Upper lobe of left lung (tissue), 4 donors: ENCODE data around the gene CAPN2.
A peak's percentile ranks its signal among the peaks of the same experiment; 100 is the strongest.

Experiments
- EP300 ChIP-seq, 4 donors: sonication (generic); formaldehyde crosslinking; IDR thresholded peaks; one replicate each; pipeline ENCODE4 v1.5.1; 2017; ENCODE audit warnings: antibody characterized with exemption in 4 of 4, control low read depth in 2 of 4
- POLR2AphosphoS5 ChIP-seq, 2 donors: sonication (generic); formaldehyde crosslinking; IDR thresholded peaks; one replicate each; pipeline ENCODE4 v1.5.1; 2017; ENCODE audit warnings: antibody characterized with exemption in 2 of 2
- TF ChIP-seq, protein P1 (sequence below), 6 experiments: fragments of 450-650 bp in 4 of 6; fragments of 200-600 bp in 2 of 6; sonication (generic) in 2 of 6; IDR thresholded peaks; one replicate each; pipeline ENCODE4 v1.5.1; 2016 to 2019; ENCODE audit warnings: antibody characterized with exemption in 6 of 6

DNA sequence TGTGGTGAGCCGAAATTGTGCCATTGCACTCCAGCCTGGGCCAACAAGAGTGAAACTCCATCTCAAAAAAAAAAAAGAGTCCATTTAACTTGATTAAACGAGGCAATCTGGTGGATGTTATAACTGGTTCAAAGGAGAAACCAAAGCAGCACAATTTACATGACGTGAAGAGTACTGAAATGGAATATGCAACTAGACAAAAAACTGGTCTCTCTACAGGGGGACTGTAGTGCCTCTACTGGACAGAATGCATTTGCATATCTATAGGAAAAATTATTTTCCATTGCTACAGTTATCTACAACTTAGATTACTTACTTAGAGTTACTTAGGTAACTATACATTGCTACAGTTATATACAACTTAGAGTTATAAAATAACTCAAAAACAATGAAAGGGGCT lies 2.7 kb upstream of the CAPN2 start:
- no peak for TF ChIP-seq POLR2AphosphoS5 (IDR thresholded peaks at IDR 0.05)
- TF ChIP-seq, protein P1, sequence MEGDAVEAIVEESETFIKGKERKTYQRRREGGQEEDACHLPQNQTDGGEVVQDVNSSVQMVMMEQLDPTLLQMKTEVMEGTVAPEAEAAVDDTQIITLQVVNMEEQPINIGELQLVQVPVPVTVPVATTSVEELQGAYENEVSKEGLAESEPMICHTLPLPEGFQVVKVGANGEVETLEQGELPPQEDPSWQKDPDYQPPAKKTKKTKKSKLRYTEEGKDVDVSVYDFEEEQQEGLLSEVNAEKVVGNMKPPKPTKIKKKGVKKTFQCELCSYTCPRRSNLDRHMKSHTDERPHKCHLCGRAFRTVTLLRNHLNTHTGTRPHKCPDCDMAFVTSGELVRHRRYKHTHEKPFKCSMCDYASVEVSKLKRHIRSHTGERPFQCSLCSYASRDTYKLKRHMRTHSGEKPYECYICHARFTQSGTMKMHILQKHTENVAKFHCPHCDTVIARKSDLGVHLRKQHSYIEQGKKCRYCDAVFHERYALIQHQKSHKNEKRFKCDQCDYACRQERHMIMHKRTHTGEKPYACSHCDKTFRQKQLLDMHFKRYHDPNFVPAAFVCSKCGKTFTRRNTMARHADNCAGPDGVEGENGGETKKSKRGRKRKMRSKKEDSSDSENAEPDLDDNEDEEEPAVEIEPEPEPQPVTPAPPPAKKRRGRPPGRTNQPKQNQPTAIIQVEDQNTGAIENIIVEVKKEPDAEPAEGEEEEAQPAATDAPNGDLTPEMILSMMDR (IDR thresholded peaks at IDR 0.05) = peak in 1 of 6 experiments; percentile 18
- TF ChIP-seq EP300 (IDR thresholded peaks at IDR 0.05) = no peak
